BJ (cell line): ENCODE measurements around the gene DAPK2. TPM values are rescaled to one million over a fixed set of nuclear protein-coding genes. Genes with fewer than 3 reads are reported as not detected.
"Not testable (repeated sequence)": the region's sequence is repeated elsewhere in the genome, so short reads cannot be mapped to it uniquely, and the experiment has no call there.

Experiments used
- CTCF ChIA-PET: fragments of 350-600 bp; formaldehyde crosslinking; extraction: SDS; loops from one replicate; lab custom pipeline; 2021; ENCODE audit warnings: antibody characterized with exemption, inconsistent platforms; lab: Yijun Ruan, JAX
- POLR2A ChIA-PET: fragments of 300-600 bp; sonication (Branson Sonifier 250); formaldehyde crosslinking; extraction: SDS; loops from one replicate; lab custom pipeline; 2021; ENCODE audit warnings: antibody characterized with exemption; lab: Charles Lee
- DNase-seq: peaks from one replicate; pipeline ENCODE4 v3.0.0-alpha.2; 2011; ENCODE audit warnings: low read depth
- H3K27me3 ChIP-seq: 2 replicates; pipeline ENCODE4 v1.6.0; 2011; ENCODE audit warnings: low read length; ENCODE audit not compliant: control insufficient read depth, insufficient read depth
- H3K36me3 ChIP-seq: 2 replicates; pipeline ENCODE4 v1.5.1; 2011; ENCODE audit warnings: low read length; ENCODE audit not compliant: control insufficient read depth, insufficient read depth
- H3K4me3 ChIP-seq: 2 replicates; pipeline ENCODE4 v1.5.1; 2011; ENCODE audit warnings: low read depth, mild to moderate bottlenecking, control low read depth, low read length
- polyA plus RNA-seq: library from polyadenylated mRNA; depleted of rRNA; stranded (reverse); fragments of >200 nt; gene quantifications from 2 replicates; pipeline ENCODE4 v1.2.3, GENCODE V29; 2011
- TF ChIP-seq, protein P1 (sequence below): IDR thresholded peaks from 2 replicates; pipeline ENCODE4 v1.5.1; 2011; ENCODE audit warnings: low read depth, mild to moderate bottlenecking, control low read depth, inconsistent platforms, low read length, moderate library complexity; ENCODE audit not compliant: insufficient read depth

Gene DAPK2
- polyA plus RNA-seq, 1 experiment = 12.4 TPM

DNA sequence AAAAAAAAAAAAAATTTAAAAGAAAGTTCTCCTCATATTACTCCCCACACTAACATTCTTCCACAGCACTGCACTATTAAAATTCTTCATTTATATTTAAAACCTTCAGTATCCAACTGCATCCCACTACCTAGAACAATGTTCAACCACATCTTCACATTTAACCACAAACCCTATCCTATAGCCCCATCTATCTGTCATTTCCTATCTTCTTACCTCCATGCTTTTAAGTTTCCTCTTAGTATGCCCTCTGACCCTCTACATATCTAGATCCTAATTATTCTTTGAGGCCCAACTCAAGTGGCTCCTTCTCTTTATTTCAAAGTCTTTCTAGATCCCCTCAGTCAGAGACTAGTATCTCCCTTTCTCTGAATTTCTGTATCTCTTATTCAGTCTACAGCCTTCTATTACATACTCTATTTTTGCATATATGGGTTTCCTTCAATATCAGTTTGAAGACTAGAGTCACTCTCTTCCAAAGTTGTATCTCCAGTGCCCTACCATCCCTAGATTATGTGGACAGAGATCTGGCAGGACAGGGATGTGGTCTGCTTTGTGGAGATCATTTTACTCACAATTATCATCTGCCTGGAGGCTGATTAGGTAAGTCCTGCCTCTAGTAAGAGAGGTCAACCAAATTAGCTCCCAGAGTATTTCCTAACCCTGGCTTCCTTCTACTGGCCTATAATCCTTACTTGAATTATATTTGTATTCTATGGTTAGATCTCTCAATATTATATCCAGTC lies 46.0 kb upstream of the DAPK2 start:
- H3K36me3 ChIP-seq = peaks cover 2% of the 10 kb centered on the region; the same call in 1 of the 2 replicates
- no peaks in the 10 kb centered on the region for H3K27me3 ChIP-seq
- no peak overlapping the region; the same call in 1 of the 2 replicates for H3K4me3 ChIP-seq
- POLR2A ChIA-PET = no interaction called here
- TF ChIP-seq, protein P1, sequence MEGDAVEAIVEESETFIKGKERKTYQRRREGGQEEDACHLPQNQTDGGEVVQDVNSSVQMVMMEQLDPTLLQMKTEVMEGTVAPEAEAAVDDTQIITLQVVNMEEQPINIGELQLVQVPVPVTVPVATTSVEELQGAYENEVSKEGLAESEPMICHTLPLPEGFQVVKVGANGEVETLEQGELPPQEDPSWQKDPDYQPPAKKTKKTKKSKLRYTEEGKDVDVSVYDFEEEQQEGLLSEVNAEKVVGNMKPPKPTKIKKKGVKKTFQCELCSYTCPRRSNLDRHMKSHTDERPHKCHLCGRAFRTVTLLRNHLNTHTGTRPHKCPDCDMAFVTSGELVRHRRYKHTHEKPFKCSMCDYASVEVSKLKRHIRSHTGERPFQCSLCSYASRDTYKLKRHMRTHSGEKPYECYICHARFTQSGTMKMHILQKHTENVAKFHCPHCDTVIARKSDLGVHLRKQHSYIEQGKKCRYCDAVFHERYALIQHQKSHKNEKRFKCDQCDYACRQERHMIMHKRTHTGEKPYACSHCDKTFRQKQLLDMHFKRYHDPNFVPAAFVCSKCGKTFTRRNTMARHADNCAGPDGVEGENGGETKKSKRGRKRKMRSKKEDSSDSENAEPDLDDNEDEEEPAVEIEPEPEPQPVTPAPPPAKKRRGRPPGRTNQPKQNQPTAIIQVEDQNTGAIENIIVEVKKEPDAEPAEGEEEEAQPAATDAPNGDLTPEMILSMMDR = no peak
- DNase-seq = no peak
- CTCF ChIA-PET = no interaction called here

DNA sequence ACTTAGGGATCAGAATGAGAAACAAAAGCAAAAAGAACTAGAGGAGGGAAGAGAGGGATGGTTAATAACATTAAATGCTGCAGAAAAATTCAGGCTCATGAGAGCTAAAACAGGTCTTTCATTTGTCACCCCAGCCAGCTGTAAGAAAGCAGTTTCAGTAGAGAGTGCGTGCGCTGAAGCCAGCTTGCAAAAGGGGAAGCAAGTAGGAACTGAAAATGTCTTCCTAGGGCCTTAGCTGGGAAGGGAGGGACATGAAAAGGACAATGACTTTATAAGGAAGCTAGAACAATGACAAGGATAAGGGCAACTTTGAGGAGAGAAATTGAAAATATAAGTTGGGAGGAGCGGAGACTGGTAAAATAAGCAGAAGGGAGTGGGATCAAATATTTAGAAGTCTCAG lies 44.2 kb upstream of the DAPK2 start:
- H3K36me3 ChIP-seq = peaks cover 2% of the 10 kb centered on the region; the same call in 1 of the 2 replicates
- ChIA-PET CTCF (no interaction called here), POLR2A (no interaction called here)
- no peak for DNase-seq
- TF ChIP-seq, protein P1 = no peak
- no peak overlapping the region for H3K4me3 ChIP-seq
- H3K27me3 ChIP-seq = no peaks in the 10 kb centered on the region

DNA sequence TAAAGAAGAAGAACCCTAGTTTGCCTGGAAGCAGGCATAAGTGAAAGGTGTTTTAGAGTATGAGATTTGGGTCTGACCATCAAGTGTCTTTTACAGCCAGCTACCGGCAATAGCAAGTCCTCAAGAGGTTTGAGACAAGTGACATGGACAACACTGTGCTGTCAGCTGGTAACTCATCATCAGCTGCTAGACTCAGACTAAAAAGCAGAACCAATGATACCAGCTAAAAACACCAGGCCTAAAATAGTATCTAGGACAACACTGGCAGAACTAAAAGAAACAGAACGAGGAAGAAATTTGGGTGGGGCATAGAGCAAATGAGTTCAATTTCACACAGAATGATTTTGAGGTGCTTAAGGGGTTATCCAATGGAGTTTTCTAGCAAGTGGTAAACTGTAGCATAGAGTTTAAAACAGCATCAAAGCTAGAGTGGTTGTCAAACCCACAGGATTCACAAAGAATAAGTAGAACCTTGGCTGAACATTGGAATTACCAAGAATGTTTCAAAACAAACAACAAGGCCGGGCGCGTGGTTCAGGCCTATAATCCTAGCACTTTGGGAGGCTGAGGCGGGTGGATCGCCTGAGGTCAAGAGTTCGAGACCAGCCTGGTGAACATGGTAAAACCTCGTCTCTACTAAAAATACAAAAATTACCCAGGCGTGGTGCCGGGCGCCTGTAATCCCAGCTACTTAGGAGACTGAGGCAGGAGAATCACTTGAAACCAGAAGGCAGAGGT lies 43.4 kb upstream of the DAPK2 start:
- no peak for DNase-seq
- no peak overlapping the region for H3K4me3 ChIP-seq
- TF ChIP-seq, protein P1 = no peak
- POLR2A ChIA-PET = no interaction called here
- H3K36me3 ChIP-seq = peaks cover 2% of the 10 kb centered on the region; the same call in 1 of the 2 replicates
- CTCF ChIA-PET = no interaction called here
- H3K27me3 ChIP-seq = no peaks in the 10 kb centered on the region

DNA sequence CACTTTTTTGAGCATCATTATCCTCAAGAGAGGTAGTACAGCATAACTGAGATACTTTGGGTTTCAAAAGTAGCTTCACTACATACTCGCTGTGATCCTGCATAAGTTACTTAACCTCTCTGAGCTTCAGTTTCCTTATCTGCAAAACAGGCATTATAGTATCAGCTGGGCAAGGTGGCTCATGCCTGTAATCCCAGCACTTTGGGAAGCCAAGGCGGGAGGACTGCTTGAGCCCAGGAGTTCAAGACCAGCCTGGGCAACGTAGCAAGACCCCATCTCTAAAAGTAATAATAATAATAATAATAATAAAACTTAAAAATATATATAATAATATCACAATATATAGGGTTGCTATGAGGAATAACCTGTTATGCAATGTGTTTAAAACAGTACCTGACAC lies 36.5 kb upstream of the DAPK2 start:
- ChIA-PET POLR2A (no interaction called here), CTCF (no interaction called here)
- no peak overlapping the region for H3K4me3 ChIP-seq
- no peak for DNase-seq
- H3K36me3 ChIP-seq = peaks cover 3% of the 10 kb centered on the region; the same call in 1 of the 2 replicates
- no peaks in the 10 kb centered on the region for H3K27me3 ChIP-seq
- TF ChIP-seq, protein P1 = no peak

DNA sequence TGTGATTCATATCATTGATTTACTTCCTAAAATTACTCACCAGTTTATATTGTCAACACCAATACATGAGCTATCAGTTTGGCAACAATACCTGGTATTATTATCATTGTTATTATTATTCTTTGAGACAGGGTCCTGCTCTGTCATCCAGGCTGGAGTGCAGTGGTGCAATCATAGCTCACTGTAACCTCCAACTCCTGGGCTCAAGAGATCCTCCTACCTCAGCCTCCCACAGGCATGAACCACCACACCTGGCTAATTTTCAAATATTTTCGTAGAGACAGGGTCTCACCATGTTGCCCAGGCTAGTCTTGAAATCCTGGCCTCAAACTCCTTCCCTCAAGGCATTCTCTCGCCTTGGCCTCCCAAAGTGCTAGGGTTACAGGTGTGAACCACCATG lies 27.2 kb upstream of the DAPK2 start:
- H3K4me3 ChIP-seq, POLR2A ChIA-PET, H3K27me3 ChIP-seq, DNase-seq, H3K36me3 ChIP-seq: not testable (repeated sequence)
- CTCF ChIA-PET = interaction anchor here (0.6 to 2.7 kb wide), 3 partner anchors 20 to 463 kb away, joined by 3 to 7 read pairs (median 3); partner anchors contain the start of gene CIAO2A
